ENCODE measurements around the gene ACSS3. TPM values are rescaled to one million over a fixed set of nuclear protein-coding genes. Genes with fewer than 3 reads are reported as not detected.

Gene ACSS3
- total and polyA plus RNA-seq, 8 donors, result 0.73 to 28.5 (median 4.6) TPM

- intact Hi-C loops (cut with DNase I; ENCODE audit: low total_unique reads), result no loop called here
- H3K4me1 ChIP-seq, result peaks cover 0 to 26% (median 9%) of the 10 kb centered on the region in 4 donors
- H3K27me3 ChIP-seq, result peaks cover 0 to 18% (median 10%) of the 10 kb centered on the region in 3 donors
- no peaks in the 10 kb centered on the region for H3K9me3 ChIP-seq
- TF ChIP-seq POLR2AphosphoS5 (IDR thresholded peaks at IDR 0.05) (no peak), EP300 (IDR thresholded peaks at IDR 0.05) (no peak), CTCF (IDR thresholded peaks at IDR 0.05) (no peak), POLR2A (IDR thresholded peaks at IDR 0.05) (no peak)
- H3K4me3 ChIP-seq, result peak overlapping the region; percentile 50 to 61 (median 52)
- no peaks in the 10 kb centered on the region for H3K36me3 ChIP-seq
- peak in 1 of 2 donors; percentile 61 for DNase-seq
- peak overlapping the region in 4 of 5 donors; percentile 61 to 82 (median 80) for H3K27ac ChIP-seq
- 27 to 44% (median 39%) methylated on average over 10 of the region's 10 CpGs for WGBS, 5 donors
Observed at GRCh38 chr12:81078469-81079196, 754 bp downstream of the ACSS3 start.

- TF ChIP-seq POLR2A (IDR thresholded peaks at IDR 0.05) (no peak), CTCF (IDR thresholded peaks at IDR 0.05) (no peak), POLR2AphosphoS5 (IDR thresholded peaks at IDR 0.05) (no peak), EP300 (IDR thresholded peaks at IDR 0.05) (no peak)
- DNase-seq, result no peak
- H3K27me3 ChIP-seq, result peaks cover 0 to 18% (median 10%) of the 10 kb centered on the region in 3 donors
- peak overlapping the region in 4 of 5 donors; percentile 28 to 82 (median 80) for H3K27ac ChIP-seq
- peak overlapping the region in 2 of 4 donors; percentile 51 to 54 for H3K4me3 ChIP-seq
- 72 to 87% (median 82%) methylated on average over 2 of the region's 2 CpGs for WGBS, 5 donors
- no peaks in the 10 kb centered on the region for H3K36me3 ChIP-seq
- peaks cover 0 to 26% (median 9%) of the 10 kb centered on the region in 4 donors for H3K4me1 ChIP-seq
- no peaks in the 10 kb centered on the region for H3K9me3 ChIP-seq
- intact Hi-C loops (cut with DNase I; ENCODE audit: low total_unique reads), result no loop called here
Observed at GRCh38 chr12:81079280-81080076, 1.6 kb downstream of the ACSS3 start.

GRCh38 chr12:81080431-81080983 is 2.6 kb downstream of the ACSS3 start:
- DNase-seq, result no peak
- 21 to 42% (median 34%) methylated on average over 4 of the region's 4 CpGs for WGBS, 5 donors
- TF ChIP-seq POLR2A (IDR thresholded peaks at IDR 0.05) (no peak), EP300 (IDR thresholded peaks at IDR 0.05) (no peak), CTCF (IDR thresholded peaks at IDR 0.05) (no peak), POLR2AphosphoS5 (IDR thresholded peaks at IDR 0.05) (no peak)
- peaks cover 0 to 26% (median 9%) of the 10 kb centered on the region in 4 donors for H3K4me1 ChIP-seq
- H3K27ac ChIP-seq, result peak overlapping the region in 2 of 5 donors; percentile 78 to 82
- H3K36me3 ChIP-seq, result no peaks in the 10 kb centered on the region
- H3K4me3 ChIP-seq, result no peak overlapping the region
- intact Hi-C loops (cut with DNase I; ENCODE audit: low total_unique reads), result no loop called here
- H3K27me3 ChIP-seq, result peaks cover 0 to 18% (median 10%) of the 10 kb centered on the region in 3 donors
- H3K9me3 ChIP-seq, result no peaks in the 10 kb centered on the region

GRCh38 chr12:81081726-81082125 is 3.8 kb downstream of the ACSS3 start:
- Histone ChIP-seq H3K27ac (no peak overlapping the region), H3K27me3 (peaks cover 0 to 18% (median 10%) of the 10 kb centered on the region in 3 donors), H3K4me1 (peaks cover 0 to 26% (median 9%) of the 10 kb centered on the region in 4 donors), H3K4me3 (no peak overlapping the region), H3K36me3 (no peaks in the 10 kb centered on the region), H3K9me3 (no peaks in the 10 kb centered on the region)
- intact Hi-C loops (cut with DNase I; ENCODE audit: low total_unique reads), result no loop called here
- no peak for DNase-seq
- WGBS, 5 donors, result 73 to 94% (median 85%) methylated on average over 1 of the region's 1 CpG
- TF ChIP-seq CTCF (IDR thresholded peaks at IDR 0.05) (no peak), EP300 (IDR thresholded peaks at IDR 0.05) (no peak), POLR2A (IDR thresholded peaks at IDR 0.05) (no peak), POLR2AphosphoS5 (IDR thresholded peaks at IDR 0.05) (no peak)

Data from stomach (tissue), 9 donors.